HepG2 (cell line): ENCODE data around the gene MAMSTR. TPM values are rescaled to one million over a fixed set of nuclear protein-coding genes. Genes with fewer than 3 reads are reported as not detected.

Source experiments
- CCAR2 ChIP-seq: fragments of 200-400 bp; formaldehyde crosslinking; optimal IDR thresholded peaks from 2 replicates; pipeline ENCODE3; 2018; ENCODE audit warnings: low read depth, mild to moderate bottlenecking, low read length, moderate library complexity
- CEBPZ ChIP-seq: IDR thresholded peaks from 2 replicates; pipeline ENCODE4 v1.6.1; 2012; ENCODE audit warnings: low read length, improper control_type of control experiment
- ERF ChIP-seq: IDR thresholded peaks from 2 replicates; pipeline ENCODE4 v1.6.1; 2018; ENCODE audit warnings: missing biosample characterization, missing genetic modification reagents
- GATAD1 ChIP-seq: IDR thresholded peaks from 2 replicates; pipeline ENCODE4 v1.6.1; 2016; ENCODE audit warnings: missing genetic modification reagents, missing compliant biosample characterization
- GPN1 ChIP-seq: sonication (generic); formaldehyde crosslinking; IDR thresholded peaks from 2 replicates; pipeline ENCODE4 v1.5.1; 2020; ENCODE audit warnings: missing genetic modification reagents, borderline replicate concordance
- NPAS2 ChIP-seq: sonication (generic); formaldehyde crosslinking; IDR thresholded peaks from 2 replicates; pipeline ENCODE4 v1.8.0; 2022; ENCODE audit warnings: mild to moderate bottlenecking, missing genetic modification reagents, borderline replicate concordance
- PHF21A ChIP-seq: sonication (generic); formaldehyde crosslinking; IDR thresholded peaks from 2 replicates; pipeline ENCODE4 v1.5.0; 2020; ENCODE audit warnings: mild to moderate bottlenecking, missing genetic modification reagents
- RBAK ChIP-seq: sonication (generic); formaldehyde crosslinking; IDR thresholded peaks from 2 replicates; pipeline ENCODE4 v1.5.1; 2020; ENCODE audit warnings: mild to moderate bottlenecking, missing genetic modification reagents
- RXRA ChIP-seq: sonication (generic); formaldehyde crosslinking; IDR thresholded peaks from 2 replicates; pipeline ENCODE4 v1.5.1; 2020; ENCODE audit warnings: missing genetic modification reagents
- TMF1 ChIP-seq: sonication (generic); formaldehyde crosslinking; IDR thresholded peaks from 2 replicates; pipeline ENCODE4 v1.8.1; 2022; ENCODE audit warnings: low read depth, missing genetic modification reagents
- YY1 ChIP-seq: IDR thresholded peaks from 2 replicates; pipeline ENCODE4 v1.6.1; 2011; ENCODE audit warnings: low read length, low read depth, moderate library complexity, mild to moderate bottlenecking; ENCODE audit not compliant: insufficient read depth, insufficient replicate concordance
- ZBTB42 ChIP-seq: sonication (generic); formaldehyde crosslinking; IDR thresholded peaks from 2 replicates; pipeline ENCODE4 v1.5.0; 2020; ENCODE audit warnings: mild to moderate bottlenecking, missing genetic modification reagents
- ZNF235 ChIP-seq: sonication (generic); formaldehyde crosslinking; IDR thresholded peaks from 2 replicates; pipeline ENCODE4 v1.8.1; 2023; ENCODE audit warnings: mild to moderate bottlenecking, missing genetic modification reagents, borderline replicate concordance
- ZNF512 ChIP-seq: sonication (generic); formaldehyde crosslinking; IDR thresholded peaks from 2 replicates; pipeline ENCODE4 v1.4.0; 2020; ENCODE audit warnings: mild to moderate bottlenecking, missing genetic modification reagents
- ZNF670 ChIP-seq: sonication (generic); formaldehyde crosslinking; IDR thresholded peaks from 2 replicates; pipeline ENCODE4 v1.8.0; 2022; ENCODE audit warnings: mild to moderate bottlenecking, missing genetic modification reagents, borderline replicate concordance
- polyA plus RNA-seq, 8 experiments: library from polyadenylated mRNA; depleted of rRNA in 3 of 8; stranded (reverse) in 7 of 8; unstranded in 1 of 8; fragments of >200 nt; fragmentation: Illumina TruSeq in 4 of 8; extraction: Trizol in 4 of 8; gene quantifications; 2 replicates each; pipeline versions ENCODE4 v1.2.1 to v1.2.3, GENCODE V29; 2011 to 2016; ENCODE audit warnings: low read depth in 4 of 8, missing spikeins in 1 of 8, mixed read lengths in 1 of 8; ENCODE audit not compliant: insufficient read depth in 1 of 8
- total RNA-seq, 5 experiments: library from RNA; depleted of rRNA; stranded (reverse); fragments of >200 nt; fragmentation: Illumina TruSeq; extraction: Trizol; gene quantifications; 2 replicates each; pipeline ENCODE4 v1.2.3, GENCODE V29; 2016; ENCODE audit warnings: low read depth in 1 of 5
- TF ChIP-seq, protein P1 (sequence below): sonication (generic); formaldehyde crosslinking; IDR thresholded peaks from 2 replicates; pipeline ENCODE4 v1.4.0; 2020; ENCODE audit warnings: missing genetic modification reagents
- TF ChIP-seq, protein P2 (sequence below), 2 experiments: sonication (generic) in 1 of 2; formaldehyde crosslinking in 1 of 2; IDR thresholded peaks; 2 replicates each; pipeline versions ENCODE4 v1.5.1 to v1.6.1; 2011 to 2020; ENCODE audit warnings: borderline replicate concordance in 1 of 2, low read depth in 1 of 2, low read length in 1 of 2, mild to moderate bottlenecking in 1 of 2, missing genetic modification reagents in 1 of 2, moderate library complexity in 1 of 2
- TF ChIP-seq, protein P3 (sequence below): IDR thresholded peaks from 2 replicates; pipeline ENCODE4 v1.6.1; 2016; ENCODE audit warnings: mild to moderate bottlenecking

Gene MAMSTR
- total and polyA plus RNA-seq, 2 of the 13 experiments (the other 11 are each of a cell fraction or from before 2014, with no cell fraction given), result 2.2 to 2.4 TPM

DNA sequence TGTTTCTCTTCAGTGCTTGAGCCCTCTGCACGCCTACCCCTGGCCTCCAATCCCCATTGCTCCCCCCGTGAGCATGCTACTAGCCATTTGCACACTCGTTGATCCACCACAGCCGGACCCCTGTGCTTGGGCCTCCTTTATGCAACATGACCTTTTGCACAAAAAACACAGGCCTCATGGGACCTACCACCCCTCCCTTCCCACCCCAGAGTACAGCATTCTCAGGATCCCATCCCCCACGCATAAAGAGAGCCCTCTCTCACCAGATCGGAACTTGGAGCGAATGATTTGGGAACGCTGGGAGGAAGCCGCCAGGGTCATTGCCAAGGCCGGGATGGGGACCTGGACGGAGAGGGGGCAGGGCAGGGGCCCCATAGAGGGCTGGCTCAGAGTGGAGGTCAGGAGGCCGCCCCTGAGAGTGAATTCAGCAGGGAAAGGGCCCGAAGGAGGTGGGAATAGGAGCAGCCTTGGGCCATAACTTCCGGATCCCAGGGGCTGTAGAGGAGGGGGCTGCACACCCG is 754 bp downstream of the MAMSTR start (continued):
- no peak for TF ChIP-seq ZBTB42 (CRISPR knock-in tag)
- 0 out of 2 replicates have a peak, but pooled peaks have one; percentile 47 for TF ChIP-seq ZNF670 (CRISPR knock-in tag)
- TF ChIP-seq GPN1 (CRISPR knock-in tag), result no peak
- TF ChIP-seq TMF1 (CRISPR knock-in tag), result no peak
- peak; percentile 35 for TF ChIP-seq YY1
- no peak for TF ChIP-seq CEBPZ
- TF ChIP-seq, protein P1, sequence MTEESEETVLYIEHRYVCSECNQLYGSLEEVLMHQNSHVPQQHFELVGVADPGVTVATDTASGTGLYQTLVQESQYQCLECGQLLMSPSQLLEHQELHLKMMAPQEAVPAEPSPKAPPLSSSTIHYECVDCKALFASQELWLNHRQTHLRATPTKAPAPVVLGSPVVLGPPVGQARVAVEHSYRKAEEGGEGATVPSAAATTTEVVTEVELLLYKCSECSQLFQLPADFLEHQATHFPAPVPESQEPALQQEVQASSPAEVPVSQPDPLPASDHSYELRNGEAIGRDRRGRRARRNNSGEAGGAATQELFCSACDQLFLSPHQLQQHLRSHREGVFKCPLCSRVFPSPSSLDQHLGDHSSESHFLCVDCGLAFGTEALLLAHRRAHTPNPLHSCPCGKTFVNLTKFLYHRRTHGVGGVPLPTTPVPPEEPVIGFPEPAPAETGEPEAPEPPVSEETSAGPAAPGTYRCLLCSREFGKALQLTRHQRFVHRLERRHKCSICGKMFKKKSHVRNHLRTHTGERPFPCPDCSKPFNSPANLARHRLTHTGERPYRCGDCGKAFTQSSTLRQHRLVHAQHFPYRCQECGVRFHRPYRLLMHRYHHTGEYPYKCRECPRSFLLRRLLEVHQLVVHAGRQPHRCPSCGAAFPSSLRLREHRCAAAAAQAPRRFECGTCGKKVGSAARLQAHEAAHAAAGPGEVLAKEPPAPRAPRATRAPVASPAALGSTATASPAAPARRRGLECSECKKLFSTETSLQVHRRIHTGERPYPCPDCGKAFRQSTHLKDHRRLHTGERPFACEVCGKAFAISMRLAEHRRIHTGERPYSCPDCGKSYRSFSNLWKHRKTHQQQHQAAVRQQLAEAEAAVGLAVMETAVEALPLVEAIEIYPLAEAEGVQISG, result peak; percentile 38; the same call in 1 of the 2 replicates
- TF ChIP-seq ERF (CRISPR knock-in tag), result no peak; the same call in 1 of the 2 replicates
- TF ChIP-seq ZNF512 (CRISPR knock-in tag), result no peak
- TF ChIP-seq, protein P2, sequence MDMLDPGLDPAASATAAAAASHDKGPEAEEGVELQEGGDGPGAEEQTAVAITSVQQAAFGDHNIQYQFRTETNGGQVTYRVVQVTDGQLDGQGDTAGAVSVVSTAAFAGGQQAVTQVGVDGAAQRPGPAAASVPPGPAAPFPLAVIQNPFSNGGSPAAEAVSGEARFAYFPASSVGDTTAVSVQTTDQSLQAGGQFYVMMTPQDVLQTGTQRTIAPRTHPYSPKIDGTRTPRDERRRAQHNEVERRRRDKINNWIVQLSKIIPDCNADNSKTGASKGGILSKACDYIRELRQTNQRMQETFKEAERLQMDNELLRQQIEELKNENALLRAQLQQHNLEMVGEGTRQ (IDR thresholded peaks at IDR 0.05; ENCODE audit: low read depth, low read length), result no peak
- TF ChIP-seq, protein P2 (CRISPR knock-in tag; IDR thresholded peaks at IDR 0.05; ENCODE audit: borderline replicate concordance), result no peak
- TF ChIP-seq RXRA (CRISPR knock-in tag), result peak; percentile 97
- no peak for TF ChIP-seq RBAK
- TF ChIP-seq PHF21A (CRISPR knock-in tag), result peak; percentile 85
- no peak for TF ChIP-seq CCAR2
- TF ChIP-seq GATAD1, result no peak
- TF ChIP-seq, protein P3, sequence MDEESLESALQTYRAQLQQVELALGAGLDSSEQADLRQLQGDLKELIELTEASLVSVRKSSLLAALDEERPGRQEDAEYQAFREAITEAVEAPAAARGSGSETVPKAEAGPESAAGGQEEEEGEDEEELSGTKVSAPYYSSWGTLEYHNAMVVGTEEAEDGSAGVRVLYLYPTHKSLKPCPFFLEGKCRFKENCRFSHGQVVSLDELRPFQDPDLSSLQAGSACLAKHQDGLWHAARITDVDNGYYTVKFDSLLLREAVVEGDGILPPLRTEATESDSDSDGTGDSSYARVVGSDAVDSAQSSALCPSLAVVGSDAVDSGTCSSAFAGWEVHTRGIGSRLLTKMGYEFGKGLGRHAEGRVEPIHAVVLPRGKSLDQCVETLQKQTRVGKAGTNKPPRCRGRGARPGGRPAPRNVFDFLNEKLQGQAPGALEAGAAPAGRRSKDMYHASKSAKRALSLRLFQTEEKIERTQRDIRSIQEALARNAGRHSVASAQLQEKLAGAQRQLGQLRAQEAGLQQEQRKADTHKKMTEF, result peak; percentile 47; the same call in 1 of the 2 replicates
- no peak for TF ChIP-seq NPAS2 (CRISPR knock-in tag)
- TF ChIP-seq ZNF235 (CRISPR knock-in tag), result no peak
